NOMO-1 treated with DMSO at 0.1 percent for 48 hours (cell line): ENCODE measurements around the gene RBKS.
"Not testable (repeated sequence)": the region's sequence is repeated elsewhere in the genome, so short reads cannot be mapped to it uniquely, and the experiment has no call there.

Experiments
- DNase-seq: peaks from one replicate; lab custom pipeline; 2025; ENCODE audit not compliant: unreplicated experiment; lab: John Stamatoyannopoulos, UW

RBKS gene

DNA sequence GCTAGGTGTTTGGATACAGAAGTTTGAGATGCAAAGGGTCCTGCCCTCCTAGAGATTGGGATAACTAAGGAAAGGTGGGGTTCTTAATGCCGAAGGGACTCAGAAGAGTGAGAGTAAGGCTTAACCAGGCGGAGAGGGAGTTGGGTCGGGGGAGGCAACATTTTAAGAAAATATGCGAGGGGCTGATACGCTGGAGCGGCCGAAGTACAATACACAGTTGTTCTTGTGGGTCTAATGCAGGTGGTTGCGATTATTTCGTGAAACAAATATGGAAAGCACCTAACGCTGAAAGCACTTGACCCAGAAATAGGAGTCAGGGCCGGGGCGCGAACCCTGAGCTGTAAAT lies 119.0 kb downstream of the RBKS start:
- DNase-seq = no peak

DNA sequence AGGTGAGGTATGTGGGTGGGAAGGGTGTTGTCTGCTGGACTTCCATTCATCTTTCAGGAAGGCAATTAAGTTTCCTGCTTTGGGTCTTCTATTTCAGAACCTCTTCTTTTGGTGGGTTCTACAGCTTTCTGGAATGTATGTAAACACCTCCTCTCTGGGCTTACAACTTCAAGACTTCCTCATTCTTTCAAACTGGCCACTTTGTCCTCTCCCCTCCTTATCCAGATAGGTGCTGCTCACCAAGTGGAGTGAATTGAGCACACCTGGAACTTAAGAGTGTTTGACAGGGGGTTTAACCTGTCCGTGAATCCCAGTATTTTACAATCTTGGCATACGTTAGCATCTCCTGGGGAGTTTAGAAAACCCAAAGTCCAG lies 123.9 kb downstream of the RBKS start:
- peak; percentile 26 for DNase-seq

DNA sequence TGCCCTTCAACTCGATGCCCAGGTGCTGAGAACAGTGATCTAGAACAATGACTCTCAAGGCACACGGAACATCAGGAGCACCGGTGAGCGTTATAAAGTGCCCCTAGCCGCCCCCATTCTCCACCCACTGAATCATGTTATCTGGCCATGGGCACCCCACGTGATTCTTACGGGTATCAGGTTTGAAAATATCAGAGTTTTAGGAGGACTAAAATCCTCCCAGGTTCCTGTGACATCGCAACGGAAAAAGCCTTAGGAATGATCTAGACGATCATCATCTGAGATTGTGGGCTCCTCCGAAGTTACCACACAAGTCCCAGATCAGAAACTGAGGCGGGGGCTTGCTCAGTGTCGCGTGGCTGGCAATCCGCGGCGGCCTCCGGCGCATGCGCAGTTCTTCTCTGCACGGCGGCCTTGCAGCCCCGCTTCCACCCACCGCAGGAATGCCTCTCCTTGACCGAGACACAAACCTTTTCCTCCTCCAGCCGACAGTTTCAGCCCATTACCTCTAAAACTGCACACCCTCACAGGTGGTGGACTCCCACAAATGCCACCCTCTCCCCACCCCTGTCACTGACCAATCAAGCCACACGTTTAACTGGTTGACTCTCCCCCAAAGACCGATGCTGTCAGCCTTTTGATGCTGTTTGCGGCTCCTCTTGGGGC lies 124.4 kb downstream of the RBKS start:
- DNase-seq = no peak

DNA sequence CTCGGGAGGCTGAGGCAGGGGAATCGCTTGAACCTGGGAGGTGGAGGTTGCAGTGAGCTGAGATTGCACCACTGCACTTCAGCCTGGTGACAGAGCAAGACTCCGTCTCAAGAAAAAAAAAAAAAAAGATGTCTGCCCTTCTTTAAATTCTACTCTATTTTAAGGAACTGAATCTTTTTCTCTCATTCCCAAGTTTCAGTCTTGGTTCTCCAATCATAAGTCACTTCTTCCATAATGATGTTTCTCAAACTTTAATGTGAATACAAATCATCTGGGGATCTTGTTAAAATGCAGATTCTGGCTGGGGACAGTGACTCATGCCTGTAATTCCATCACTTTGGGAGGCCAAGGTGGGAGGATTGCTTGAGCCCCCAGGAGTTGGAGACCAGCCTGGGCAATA lies 125.7 kb downstream of the RBKS start:
- DNase-seq = peak; percentile 61

DNA sequence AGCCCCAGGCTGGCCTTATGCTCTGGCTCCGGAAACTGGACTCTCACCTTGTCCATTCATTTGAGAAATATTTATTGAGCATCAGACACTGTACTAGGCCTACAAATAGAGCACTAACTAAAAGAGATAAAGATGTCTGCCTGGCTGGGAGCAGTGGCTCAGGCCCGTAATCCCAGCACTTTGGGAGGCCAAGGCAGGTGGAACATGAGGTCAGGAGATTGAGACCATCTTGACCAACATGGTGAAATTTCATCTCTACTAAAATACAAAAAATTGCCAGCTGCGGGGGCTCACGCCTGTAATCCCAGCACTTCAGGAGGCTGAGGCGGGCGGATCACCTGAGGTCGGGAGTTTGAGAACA lies 126.3 kb downstream of the RBKS start:
- DNase-seq = no peak

DNA sequence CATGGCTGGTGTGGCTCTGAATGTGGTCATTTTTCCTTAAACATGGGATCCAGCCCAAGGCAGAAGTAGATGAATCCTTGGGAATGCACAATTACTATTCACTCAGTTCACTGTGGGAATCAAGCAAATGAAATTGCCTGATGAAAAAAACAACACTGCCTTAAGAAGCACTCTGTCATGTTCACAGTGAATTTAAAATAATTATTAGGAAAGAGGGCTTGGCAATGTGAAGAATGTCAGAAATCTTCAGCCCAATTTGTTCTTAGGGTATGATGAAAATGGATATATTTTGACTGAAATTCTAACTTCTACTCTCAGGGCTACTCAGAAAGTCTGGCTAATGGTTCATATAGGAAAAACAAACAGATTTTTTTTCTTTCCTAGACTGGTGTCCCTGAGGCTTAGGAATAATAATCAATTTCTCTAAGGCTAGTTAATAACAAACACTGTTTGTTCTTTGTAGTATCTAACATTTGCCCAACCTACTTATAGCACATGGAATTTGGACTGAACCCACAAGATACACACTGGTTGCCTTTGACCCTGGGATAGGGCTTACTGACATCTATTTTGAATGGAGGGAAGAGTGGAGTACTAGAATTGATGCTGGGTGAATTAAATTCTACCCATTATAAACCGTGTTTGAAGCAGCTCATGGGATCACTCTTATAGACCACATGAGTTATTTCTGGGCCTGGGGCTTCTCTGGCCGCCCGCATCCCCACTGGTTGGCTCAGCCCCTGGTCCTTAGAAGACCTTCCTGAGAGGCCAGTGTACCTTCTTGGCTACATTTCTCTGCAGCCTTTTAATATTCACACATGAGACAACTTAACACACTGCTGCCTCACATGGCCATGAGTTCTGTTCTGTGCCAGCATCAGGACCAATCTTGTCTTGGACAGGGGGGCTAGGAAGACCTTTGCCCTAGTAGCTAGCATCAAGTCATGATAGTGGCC lies 127.0 kb downstream of the RBKS start:
- DNase-seq = no peak

DNA sequence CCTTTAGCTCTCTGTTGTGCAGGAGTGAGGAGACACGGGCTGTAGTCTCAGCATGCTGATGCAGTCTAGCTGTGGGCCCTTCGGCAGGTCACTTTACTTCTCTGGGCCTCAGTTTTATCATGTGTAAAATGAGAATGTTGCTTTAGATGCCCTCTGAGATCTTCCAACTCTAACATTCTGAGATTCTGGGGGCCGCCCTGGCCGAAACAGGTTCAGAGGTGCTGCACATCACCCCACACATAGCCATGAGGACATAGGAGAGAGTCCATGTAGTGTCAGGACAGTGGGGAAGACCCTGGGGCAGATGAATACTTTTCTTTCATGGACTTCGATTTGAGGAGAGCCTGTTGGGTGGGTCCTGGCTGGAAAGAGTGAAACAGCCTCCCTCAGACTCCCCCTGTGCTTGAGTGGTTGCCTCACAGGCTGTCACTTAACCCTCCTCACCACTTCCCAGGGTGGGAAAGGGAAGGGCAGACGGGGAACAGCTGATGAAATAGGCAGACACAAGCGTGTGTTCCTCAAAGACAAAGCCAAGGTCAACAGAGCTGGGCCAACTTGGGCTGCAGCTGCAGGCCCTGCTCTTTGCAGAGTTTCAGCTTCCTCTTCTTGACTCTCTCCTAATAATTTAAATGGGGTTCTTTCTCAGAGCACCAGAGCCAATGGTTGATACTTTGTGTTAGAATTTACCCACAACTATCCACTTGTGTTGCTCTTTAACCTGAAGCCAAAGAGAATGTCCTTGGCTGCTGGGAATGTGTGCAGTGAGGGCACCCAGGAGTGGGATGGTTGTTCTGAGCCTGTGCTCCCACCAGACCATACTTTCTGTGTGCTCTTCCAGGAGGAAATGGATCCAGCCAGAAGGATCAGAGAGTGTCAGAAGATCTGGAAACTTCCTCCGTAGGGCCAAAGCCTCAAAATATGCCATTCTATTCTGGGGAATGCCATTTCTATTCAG lies 133.4 kb downstream of the RBKS start:
- DNase-seq = peak; percentile 93

DNA sequence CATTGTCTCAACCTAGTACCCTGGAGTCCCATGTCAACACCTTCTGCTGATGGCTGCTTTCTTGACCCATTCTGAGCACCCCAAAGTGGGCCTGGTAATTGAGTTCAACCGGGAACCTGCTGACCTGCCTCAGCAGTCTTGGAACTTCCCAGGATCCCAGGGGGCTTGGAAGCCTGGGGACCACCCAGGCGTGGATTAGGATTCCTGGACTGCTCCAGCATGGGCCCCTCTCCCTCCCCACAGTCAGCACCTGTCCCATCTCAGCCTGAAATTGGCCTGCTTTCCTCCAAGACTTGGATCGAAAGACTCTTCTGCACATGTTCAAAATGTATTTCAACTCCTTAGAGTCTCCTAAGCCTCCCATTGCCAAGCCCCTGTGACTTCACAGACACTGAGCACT lies 134.1 kb downstream of the RBKS start:
- DNase-seq = no peak

DNA sequence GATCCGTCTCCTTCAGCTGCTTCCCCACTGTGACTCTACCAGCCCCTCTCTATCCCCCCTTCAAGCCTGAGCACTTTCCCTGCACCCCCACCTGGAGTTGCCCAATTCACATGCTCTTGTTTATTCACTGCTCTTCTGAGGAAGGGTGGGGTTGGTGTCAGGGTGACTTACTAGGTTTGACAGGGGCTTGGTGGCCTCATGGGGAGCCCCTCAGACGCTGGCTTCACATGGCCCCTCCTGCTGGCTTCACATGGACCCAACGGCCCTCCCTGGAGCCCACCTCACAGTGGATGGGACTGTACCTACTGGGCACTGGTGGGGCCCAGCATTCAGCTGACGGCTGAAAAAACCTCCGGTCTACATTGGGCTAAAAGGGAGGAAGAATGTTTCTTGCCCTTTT lies 135.4 kb downstream of the RBKS start:
- no peak for DNase-seq

DNA sequence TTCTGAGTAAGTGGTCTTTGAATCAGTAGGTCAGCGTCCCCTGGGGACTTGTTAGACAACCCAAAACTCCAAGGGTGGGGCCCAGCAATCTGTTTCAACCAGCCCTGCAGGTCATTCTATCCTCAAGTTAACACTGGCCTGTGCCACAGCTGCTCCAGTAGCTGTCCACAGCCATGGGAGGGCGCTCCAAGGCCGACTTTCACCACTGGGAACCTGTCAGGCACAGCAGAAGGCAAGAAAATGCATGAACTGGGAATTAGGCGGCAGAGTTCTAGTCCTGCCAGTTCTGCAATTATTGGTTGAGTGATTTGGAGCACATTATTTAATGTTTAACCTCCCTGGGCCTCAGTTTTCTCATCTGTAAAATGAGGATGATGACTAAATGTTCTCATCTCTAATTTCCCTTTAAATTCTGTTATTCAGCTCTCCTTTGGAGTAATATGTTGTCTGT lies 136.0 kb downstream of the RBKS start:
- peak; percentile 82 for DNase-seq

DNA sequence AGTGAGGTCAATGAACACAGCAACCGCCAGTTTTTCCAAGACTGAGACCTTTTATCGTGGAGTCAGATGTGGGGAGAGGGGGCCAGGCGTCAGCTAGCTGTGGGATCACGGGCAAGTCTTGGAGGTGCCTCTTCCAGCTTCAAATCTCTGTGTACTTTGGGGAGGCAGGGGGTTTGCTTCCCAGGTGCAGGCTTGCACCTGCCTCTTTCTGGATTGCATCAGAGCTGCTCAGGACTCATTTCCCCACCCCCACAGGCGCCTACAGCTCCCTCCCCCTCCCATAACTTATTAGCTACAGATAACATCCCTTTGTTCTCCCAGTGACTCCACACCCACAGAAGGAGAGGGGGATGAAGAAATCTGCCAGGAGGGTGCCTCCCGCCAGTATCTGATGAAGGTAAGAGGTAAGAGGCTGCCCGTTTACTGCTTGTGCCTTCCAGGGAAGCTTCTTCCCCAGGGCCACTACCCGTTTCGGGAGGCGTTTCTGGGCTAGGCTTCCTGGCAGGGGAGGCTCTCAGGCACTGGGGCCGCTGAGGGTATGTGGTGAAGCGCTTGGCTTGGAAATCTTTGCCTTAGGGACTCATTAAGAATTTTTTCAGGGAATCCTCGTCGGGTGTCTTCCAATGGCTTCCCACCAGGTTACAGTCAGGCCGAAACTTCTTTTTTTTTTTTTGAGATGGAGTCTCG lies 137.5 kb downstream of the RBKS start:
- no peak for DNase-seq

DNA sequence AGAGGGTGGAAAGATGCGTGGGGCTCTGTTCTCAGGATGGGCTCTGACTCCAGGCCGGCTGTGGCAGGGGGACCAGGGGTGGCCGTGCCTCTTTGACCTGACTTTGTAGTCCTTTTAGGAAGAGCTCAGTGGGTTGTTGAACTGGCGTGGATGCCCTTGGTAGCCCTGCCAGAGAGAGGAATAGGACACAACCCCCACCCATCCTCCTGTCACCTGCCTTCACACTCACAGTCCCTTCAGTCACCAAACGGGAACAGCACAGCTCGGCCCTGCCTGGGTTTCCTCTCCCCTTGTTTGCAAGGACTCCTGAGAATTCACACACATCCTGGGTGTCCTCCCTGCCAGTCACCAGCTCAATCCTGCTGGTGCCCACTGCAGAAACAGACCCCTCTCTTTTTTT lies 138.8 kb downstream of the RBKS start:
- no peak for DNase-seq

DNA sequence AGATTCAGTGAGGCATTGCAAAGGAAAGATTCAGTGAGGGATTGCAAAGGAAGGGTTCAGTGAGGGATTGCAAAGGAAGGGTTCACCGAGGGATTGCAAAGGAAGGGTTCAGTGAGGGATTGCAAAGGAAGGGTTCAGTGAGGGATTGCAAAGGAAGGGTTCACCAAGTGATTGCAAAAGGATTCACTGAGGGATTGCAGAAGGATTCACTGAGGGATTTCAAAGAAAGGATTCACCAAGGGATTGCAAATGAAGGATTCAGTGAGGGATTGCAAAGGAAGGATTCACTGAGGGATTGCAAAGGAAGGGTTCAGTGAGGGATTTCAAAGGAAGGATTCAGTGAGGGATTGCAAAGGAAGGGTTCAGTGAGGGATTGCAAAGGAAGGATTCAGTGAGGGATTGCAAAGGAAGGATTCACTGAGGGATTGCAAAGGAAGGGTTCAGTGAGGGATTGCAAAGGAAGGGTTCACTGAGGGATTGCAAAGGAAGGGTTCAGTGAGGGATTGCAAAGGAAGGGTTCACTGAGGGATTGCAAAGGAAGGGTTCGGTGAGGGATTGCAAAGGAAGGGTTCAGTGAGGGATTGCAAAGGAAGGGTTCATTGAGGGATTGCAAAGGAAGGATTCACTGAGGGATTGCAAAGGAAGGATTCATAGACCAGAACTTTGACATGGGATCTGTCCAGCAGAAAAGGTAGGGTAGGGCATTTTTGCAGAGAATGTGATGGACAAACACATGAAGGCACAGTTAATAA lies 141.2 kb downstream of the RBKS start:
- DNase-seq = not testable (repeated sequence)

DNA sequence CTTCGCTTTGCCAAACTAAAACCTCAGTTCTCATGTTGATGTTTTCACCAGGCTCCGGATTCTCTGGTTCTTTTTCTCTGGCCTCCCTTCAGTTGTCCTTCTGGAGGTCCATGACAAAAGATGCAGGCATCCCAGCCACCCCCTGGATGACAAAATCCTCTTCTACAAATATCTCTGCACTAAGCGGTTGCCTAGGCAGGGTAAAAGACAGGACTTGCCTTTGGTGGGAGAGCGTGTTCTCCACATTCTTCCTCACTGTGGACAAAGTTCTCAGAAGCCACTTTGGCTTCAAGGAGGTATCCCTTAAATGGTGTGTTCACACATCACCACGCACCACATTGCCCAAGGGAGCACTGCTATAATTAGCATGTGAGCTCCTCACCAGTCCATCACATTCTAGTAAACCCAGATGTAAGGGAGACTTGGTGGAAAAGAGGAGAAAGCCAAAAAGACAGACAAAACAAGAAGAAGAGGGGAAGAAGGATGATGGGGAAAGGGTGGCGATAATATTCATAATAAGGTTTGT lies 142.3 kb downstream of the RBKS start:
- no peak for DNase-seq

DNA sequence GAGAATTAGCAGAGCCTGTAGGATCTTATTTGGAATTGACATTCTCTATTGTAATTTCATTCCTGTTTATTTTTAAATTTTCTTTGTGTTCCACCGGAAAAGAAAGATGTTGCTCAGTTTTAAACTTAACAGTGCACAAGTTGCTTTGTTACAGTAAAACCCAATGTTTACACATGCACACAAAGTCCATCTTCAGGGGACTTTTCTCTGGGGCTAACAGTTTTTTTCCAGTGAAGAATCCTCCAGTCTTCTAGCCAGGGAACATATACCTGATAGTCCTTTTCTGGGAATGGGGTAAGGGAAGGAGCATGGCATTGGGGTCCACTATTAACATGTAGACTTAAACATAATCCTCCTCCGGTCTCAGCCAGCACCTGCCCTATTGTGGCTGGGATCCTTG lies 143.9 kb downstream of the RBKS start:
- no peak for DNase-seq

DNA sequence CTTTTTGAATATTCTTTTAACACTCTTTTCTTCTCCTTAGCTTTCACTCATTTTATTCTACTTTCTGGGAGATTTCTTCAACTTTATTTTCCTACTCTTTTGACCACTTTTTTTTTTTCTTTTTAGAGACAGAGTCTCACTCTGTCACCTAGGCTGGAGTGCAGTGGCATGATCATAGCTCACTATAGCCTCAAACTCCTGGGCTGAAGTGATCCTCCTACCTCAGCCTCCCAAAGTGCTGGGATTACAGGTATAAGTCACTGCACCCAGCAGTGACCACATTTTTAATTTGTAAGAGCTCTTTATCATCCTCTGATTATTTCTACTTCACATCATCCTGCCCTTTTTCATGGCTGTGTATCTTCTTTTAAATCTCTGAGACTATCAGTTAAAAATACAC lies 144.7 kb downstream of the RBKS start:
- not testable (repeated sequence) for DNase-seq

DNA sequence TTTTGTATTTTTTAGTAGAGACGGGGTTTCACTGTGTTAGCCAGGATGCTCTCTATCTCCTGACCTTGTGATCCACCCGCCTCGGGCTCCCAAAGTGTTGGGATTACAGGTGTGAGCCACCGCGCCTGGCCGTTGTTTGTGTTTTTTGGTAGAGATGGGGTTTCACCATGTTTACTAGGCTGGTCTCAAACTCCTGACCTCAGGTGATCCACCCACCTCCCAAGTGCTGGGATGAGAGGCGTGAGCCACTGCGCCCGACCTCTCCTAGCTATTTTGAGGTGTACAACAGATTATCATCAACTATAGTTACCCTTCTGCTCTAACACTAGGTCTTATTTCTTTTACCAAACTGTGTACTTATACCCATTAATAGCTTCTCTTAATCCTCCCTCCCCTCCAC lies 147.6 kb downstream of the RBKS start:
- DNase-seq = no peak

DNA sequence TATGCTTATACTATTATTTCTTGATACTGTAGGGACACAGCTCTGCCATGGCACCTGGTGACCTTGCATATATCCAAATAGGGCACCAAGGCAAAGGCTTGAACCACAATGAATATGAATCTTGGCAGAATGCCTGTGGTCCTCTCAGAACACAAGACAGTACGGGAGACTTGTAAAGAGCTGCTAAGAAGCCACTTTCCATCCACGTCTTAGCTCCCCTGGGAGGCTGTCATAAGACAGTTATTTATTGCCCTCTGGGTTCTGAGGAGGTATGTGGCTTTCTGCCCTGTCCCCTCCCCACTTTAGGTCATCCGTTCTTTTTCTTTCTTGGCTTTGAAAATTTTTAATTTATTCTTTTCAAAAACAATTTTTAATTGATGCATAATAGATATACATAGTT lies 148.5 kb downstream of the RBKS start:
- DNase-seq = no peak

DNA sequence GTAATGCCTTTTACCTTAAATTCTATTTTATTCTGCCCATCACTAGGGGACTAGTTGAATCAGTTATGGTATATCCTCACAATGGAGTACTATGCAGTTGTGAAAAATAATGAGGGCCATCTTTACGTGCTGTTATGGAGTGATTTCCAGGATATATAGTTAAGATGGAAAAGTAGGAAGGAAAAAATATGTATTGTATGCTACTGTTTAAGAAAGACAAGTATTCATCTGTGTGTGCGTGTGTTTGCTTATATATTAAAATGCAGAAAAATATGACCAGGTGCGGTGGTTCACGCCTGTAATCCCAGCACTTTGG lies 151.2 kb downstream of the RBKS start:
- DNase-seq = no peak
